ENCODE measurements around the gene LRRC4B.

Gene LRRC4B

DNA sequence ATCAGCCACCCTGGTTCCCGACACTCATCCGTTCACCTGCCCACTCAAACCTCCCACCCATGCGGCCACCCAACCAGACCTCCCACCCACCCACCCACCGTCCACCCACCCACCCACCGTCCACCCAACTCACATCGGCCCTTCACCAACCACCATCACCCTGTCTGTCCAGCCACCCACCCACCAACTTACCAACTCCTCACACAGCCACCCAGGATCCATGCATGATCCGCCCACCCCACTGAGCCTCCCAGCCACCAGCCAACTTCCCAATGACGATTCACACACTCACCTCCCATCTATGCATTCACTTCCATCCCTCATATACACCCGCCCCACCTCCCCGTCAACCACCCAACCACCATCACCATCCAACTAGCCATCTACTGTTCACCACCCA, 61.5 kb downstream of the LRRC4B start:
- no peak for DNase-seq (ENCODE audit: low read depth, low spot score)

DNA sequence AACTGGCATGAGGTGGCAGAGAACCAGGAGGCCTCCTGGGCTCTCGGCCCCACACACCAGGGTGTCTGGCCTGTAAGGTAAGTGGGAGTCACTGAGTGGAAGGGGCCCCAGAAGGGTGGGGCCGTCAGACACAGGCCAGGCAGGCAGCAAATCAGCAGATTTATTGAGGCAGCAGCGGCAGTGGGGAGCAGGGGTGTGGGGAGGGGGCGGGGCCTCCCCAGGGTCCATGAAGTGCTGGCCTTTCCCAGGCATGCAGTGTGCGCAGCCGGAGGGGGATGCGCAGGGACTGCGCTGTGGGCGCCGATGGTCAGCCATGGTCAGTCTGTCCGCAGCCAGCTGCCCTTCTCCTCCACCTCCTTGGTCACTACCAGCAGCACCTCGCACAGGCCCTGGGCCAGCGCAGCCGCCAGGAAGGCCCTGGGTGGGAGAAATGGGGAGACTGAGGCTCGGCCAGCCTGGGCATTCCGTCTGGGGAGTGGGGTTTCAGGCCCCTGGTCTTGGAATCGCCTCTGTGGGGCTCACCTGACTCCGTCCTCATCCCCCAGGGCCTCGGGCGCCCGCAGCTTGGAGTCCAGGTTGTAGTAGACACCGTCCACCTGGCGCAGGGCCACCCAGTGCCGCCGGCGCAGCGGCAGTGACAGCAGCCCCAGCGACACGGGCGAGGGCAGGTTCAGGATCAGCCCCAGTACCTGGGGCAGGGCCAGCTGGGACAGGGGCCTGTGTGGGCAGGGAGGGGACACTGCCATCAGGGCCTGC, 62.2 kb downstream of the LRRC4B start:
- no peak for DNase-seq (ENCODE audit: low read depth, low spot score)

GRCh38 chr19:50501568-50502475, 66.4 kb downstream of the LRRC4B start:
- no peak for DNase-seq (ENCODE audit: low read depth, low spot score)

GRCh38 chr19:50501186-50501567, 67.1 kb downstream of the LRRC4B start:
- no peak for DNase-seq (ENCODE audit: low read depth, low spot score)

GRCh38 chr19:50500753-50501151, 67.5 kb downstream of the LRRC4B start:
- DNase-seq (ENCODE audit: low read depth, low spot score), result no peak

DNA sequence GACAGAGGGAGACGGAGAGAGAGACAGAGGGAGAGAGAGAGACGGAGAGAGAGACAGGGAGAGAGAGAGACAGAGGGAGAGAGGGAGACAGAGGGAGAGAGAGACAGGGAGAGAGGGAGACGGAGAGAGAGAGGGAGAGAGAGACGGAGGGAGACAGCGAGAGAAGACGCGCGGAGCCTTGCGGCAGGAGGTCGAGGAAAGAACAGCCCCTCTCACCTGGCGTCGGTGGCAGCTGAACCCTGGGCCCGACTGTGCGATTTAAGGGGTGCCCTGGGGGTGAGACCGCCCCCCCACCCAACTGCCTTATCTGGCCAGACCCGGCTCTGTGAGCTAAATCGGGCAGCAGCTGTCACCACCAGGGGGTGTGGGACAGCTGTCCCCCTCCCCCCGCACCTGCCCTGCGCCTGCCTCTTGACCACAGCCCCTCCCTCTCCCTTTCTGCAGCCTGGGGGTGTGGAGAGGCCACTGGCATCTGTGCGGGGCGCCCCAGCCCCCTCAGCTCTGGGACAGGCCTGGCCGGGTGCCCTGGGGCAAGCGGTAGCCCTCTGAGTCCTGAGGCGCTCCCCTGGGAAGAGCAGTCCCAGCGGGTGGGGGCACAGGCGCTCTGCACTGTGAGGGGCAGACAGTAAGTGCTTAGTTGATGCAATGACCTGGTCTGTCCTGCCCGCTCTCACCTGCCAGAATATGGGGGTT, 68.0 kb downstream of the LRRC4B start:
- DNase-seq (ENCODE audit: low read depth, low spot score), result no peak

- no peak for DNase-seq (ENCODE audit: low read depth, low spot score)
These were observed 69.8 kb downstream of the LRRC4B start for GRCh38 chr19:50498219-50499056.

DNA sequence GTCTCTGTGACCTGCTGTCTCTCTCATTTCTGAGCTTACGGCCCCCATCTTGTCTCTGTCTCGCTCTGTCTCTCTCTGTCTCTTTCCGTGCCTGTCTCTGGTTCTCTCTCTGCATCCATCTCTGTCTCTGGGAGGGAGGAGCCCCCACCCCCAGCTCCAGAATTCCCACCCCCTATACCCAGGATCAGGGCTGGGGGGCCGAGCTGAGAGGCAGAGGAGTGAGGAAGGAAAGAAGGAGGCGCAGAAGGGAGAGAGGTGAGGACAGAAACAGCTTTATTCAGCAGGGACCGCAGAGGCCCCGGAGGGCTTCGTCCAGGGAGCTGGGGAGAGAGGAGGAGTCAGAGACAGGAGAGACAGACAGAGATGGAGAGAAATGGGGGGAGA, 71.2 kb downstream of the LRRC4B start:
- no peak for DNase-seq (ENCODE audit: low read depth, low spot score)

DNA sequence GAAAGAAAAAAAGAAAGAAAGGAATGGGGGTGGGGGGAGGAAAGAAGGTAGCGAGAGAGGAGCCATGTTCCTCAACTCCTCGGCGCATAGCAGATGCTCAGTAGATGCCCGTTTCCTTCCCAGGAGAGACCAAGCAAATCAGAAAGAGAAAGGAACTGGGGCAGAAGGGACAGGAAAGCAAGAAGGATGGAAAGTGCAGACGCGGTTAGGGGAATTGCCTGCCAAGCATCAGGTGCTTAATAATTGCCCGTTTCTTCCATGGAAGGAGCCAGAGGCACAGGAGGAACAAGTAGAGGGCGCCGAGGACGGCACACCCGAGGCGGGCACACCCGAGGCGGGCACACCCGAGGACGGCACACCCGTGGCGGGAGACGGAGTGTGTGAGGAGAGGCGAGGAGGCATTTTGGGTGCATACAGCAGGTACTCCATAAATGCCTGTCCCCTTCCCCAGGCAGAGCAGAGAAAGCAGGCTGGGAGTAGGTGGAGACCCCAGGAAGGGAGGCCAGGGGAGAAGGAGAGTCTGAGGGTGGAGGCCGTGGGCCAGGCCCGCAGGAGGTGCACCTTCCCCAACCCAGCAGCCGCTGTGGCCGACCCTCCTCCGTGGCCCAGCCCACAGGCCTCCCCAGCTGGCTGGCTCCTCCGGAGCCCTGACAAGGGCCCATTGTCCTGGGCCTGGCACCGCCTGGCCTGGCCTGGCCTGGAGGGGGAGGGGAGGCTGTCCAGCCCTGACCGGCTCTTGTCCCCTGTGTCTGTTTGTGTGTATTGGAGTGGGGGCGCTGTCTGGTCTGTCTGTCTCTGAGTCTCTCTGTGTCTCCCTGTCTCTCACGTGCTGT, 71.8 kb downstream of the LRRC4B start:
- DNase-seq (ENCODE audit: low read depth, low spot score), result no peak

- DNase-seq (ENCODE audit: low read depth, low spot score), result no peak
These were observed 73.2 kb downstream of the LRRC4B start for GRCh38 chr19:50495020-50495531.

- DNase-seq (ENCODE audit: low read depth, low spot score), result no peak
These were observed 73.8 kb downstream of the LRRC4B start for GRCh38 chr19:50494186-50495019.

DNA sequence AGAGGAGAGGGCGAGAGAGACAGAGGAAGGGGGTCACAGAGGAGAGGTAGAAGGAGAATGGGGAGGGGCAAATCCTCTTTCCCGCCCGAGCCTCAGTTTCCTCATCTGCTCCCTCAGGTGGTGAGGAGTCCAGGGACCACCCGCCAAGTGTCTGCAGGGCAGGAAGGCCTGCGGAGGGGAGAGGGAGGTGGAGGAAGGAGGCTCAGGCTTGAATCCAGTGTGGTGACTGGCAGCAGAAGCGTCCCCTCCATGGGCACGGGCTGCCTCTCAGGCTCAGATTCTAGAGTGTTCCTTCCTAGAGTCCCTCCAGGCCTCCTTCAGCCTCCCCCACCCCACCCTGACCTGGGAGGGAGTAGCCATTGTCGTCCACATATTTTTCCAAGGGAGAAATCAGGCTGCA, 75.1 kb downstream of the LRRC4B start:
- no peak for DNase-seq (ENCODE audit: low read depth, low spot score)

DNA sequence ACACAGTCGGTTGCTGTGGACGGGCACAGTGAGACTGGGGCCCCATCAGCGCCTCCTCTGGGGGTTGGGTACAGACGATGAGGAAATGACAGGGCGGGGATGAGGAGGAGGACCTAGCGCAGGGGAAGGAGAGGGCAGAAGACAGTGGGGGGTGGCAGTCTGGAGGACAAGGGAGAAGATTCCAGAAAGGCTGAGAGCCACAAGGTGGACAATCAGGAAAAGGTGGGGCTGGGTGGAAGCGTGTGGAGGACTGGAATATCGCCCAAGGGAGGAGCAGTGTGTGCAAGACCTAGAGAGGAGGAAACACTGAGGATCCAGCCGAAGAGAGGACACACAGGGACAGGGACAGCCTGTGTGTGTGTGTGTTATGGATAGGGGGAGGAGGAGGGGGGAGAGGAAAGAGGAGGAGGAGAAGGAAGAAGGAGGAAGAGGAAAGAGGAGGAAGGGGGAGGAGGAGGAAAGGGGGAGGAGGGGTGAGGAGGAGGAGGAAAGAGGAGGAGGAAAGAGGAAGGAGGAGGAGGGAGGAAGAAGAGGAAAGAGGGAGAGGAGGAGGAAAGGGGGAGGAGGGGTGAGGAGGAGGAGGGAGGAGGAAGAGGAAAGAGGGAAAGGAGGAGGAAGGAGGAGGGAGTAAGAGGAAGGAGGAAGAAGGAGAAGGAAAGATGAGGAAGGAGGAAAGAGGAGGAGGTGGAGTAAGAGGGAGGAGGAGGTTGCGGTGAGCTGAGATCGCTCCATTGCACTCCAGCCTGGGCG, 75.8 kb downstream of the LRRC4B start:
- DNase-seq (ENCODE audit: low read depth, low spot score), result no peak

- DNase-seq (ENCODE audit: low read depth, low spot score), result no peak
These were observed 77.2 kb downstream of the LRRC4B start for GRCh38 chr19:50490991-50491472.

DNA sequence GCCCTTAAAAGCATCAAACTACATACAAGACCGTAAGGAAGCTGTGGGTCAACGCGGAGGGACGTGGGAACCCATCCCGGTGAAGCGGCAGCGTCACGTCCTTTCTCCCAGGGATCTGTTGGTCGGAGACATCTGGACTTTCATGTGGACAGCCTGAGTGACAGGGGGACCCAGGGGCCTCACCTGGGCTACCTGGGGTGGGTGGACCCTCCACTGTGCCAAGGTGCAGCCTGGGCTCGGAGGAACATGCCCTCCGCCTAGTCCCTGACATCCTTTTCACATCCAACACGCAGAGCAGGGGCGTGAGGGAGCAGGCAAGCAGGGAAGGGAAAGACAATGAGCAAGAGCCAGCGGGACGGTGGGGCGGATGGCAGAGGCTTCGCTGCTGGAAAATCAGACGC, 77.8 kb downstream of the LRRC4B start:
- DNase-seq (ENCODE audit: low read depth, low spot score), result no peak

GRCh38 chr19:50489461-50490011, 78.7 kb downstream of the LRRC4B start:
- no peak for DNase-seq (ENCODE audit: low read depth, low spot score)

GRCh38 chr19:50488389-50489194, 79.6 kb downstream of the LRRC4B start:
- DNase-seq (ENCODE audit: low read depth, low spot score), result no peak

Data from smooth muscle cell of the brain vasculature (primary cell).